Effector memory CD4-positive, alpha-beta T cell (primary cell): ENCODE data around the gene RASA2.

Experiments used
- DNase-seq, 3 donors: peaks; one replicate each; pipeline ENCODE4 v3.0.0-alpha.2; 2020
- H3K27ac ChIP-seq: 2 replicates; pipeline ENCODE4 v1.7.0; 2013; ENCODE audit warnings: mild to moderate bottlenecking, low read length, moderate library complexity; ENCODE audit not compliant: insufficient read depth, poor library complexity, severe bottlenecking
- H3K27me3 ChIP-seq: replicated peaks from 2 replicates; pipeline ENCODE4 v1.7.0; 2013; ENCODE audit warnings: mild to moderate bottlenecking, low read length; ENCODE audit not compliant: insufficient read depth, control insufficient read depth, poor library complexity, severe bottlenecking
- H3K36me3 ChIP-seq: 2 replicates; pipeline ENCODE4 v1.7.0; 2013; ENCODE audit warnings: mild to moderate bottlenecking, low read length, moderate library complexity; ENCODE audit not compliant: control insufficient read depth, insufficient read depth
- H3K4me1 ChIP-seq: 2 replicates; pipeline ENCODE4 v1.7.0; 2013; ENCODE audit warnings: low read length, mild to moderate bottlenecking; ENCODE audit not compliant: control insufficient read depth, insufficient read depth, poor library complexity, severe bottlenecking
- H3K4me3 ChIP-seq: 2 replicates; pipeline ENCODE4 v1.7.0; 2013; ENCODE audit warnings: low read length, low read depth, mild to moderate bottlenecking; ENCODE audit not compliant: insufficient read depth, poor library complexity, severe bottlenecking
- H3K9me3 ChIP-seq: 2 replicates; pipeline ENCODE4 v1.7.0; 2013; ENCODE audit warnings: mild to moderate bottlenecking, low read length, moderate library complexity; ENCODE audit not compliant: control insufficient read depth

Gene RASA2

DNA sequence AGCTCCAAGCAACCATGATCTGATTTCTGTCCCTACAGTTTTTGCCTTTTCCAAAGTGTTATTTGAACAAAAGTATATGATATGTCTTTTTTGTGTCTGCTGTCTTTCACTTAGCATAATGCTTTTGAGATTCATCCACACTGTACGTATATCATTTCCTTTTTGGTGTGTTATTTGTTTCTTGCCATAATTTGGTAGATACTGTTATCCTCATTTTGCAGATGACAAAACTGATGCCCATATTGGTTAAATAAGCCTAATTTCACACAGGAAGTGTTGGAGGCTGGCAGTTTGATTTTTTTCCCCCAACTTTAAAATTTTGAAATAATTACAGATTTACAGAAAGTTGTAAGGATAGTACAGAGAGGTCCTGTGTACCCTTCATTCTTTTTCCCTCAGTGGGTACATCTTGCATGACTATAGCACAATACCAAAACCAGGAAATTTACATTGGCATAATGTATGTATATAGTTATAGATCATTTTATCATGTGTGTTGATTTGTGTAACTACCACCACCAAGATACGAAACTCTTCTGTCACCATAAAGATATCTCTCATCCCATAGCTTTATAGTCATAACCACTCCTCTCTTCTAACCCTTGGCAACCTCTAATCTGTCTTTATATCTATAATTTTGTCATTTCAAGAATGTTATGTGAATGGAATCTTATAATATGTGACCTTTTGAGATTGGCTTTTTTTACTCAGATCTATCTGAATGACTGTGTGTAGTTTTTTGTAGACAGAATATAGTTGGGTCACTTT, 55.6 kb downstream of the RASA2 start:
- H3K36me3 ChIP-seq: peaks cover 6% of the 10 kb centered on the region

DNA sequence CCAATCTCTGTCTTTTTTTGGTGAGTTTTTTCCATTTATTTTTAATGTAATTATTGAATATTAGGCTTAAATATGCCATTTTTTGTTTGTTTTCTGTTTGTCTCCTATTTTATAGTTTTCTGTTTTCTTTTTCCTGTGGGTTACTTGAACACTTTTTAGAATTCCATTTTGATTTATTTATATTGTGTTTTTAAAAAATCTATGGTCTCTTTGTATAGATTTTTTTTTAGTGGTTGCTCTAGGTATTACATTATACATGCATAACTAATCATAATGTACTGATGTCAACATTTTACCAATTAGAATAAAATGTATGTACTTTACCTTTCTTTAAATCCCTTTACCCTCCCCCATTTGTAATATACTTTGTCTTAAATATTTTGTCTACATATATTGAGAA, 56.2 kb downstream of the RASA2 start:
- Histone ChIP-seq H3K36me3 (peaks cover 6% of the 10 kb centered on the region), H3K4me3 (no peak overlapping the region), H3K4me1 (peaks cover 7% of the 10 kb centered on the region), H3K27ac (no peak overlapping the region), H3K9me3 (peaks cover 5% of the 10 kb centered on the region), H3K27me3 (no peaks in the 10 kb centered on the region)
- DNase-seq: no peak

More for the DNA sequence above, 55.6 kb downstream of the RASA2 start:
- Histone ChIP-seq H3K9me3 (peaks cover 5% of the 10 kb centered on the region), H3K27me3 (no peaks in the 10 kb centered on the region), H3K4me1 (peaks cover 7% of the 10 kb centered on the region), H3K27ac (no peak overlapping the region), H3K4me3 (no peak overlapping the region)
- DNase-seq: no peak

DNA sequence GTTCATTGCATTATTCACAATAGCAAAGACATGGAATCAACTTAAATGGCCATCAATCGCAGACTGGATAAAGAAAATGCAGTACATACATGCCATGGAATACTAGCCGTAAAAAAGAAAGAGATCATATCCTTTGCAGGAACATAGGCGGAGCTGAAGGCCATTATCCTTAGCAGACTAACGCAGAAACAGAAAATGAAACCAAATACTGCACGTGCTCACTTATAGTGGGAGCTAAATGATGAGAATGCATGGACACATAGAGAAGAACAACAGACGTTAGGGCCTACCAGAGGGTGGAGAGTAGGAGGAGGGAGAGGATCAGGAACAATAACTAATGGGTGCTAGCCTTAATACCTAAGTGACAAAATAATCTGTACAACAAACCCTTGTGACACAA, 57.9 kb downstream of the RASA2 start:
- H3K4me1 ChIP-seq: peaks cover 7% of the 10 kb centered on the region
- peaks cover 6% of the 10 kb centered on the region for H3K36me3 ChIP-seq
- DNase-seq: no peak
- peaks cover 5% of the 10 kb centered on the region for H3K9me3 ChIP-seq
- H3K4me3 ChIP-seq: peak overlapping the region; percentile 23
- H3K27ac ChIP-seq: peak overlapping the region; percentile 50
- H3K27me3 ChIP-seq: no peaks in the 10 kb centered on the region

DNA sequence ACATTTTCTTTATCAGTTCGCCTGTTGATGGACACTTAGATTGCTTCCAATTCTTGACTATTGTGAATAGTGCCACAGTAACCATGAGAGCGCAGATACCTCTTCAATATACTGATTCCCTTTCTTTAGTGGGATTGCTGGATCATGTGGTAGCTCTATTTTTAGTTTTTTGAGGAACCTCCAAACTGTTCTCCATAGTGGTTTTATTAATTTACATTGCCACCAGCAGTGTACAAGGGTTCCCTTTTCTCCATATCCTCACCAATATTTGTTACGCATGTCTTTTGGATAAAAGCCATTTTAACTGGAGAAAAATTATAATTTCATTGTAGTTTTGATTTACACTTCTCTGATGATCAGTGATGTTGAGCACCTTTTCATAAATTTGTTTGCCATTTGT, 59.3 kb downstream of the RASA2 start:
- H3K36me3 ChIP-seq: peaks cover 6% of the 10 kb centered on the region
- H3K27ac ChIP-seq: no peak overlapping the region
- no peak for DNase-seq
- H3K27me3 ChIP-seq: no peaks in the 10 kb centered on the region
- H3K4me1 ChIP-seq: peaks cover under 1% of the 10 kb centered on the region
- H3K9me3 ChIP-seq: peaks cover 5% of the 10 kb centered on the region
- H3K4me3 ChIP-seq: no peak overlapping the region

DNA sequence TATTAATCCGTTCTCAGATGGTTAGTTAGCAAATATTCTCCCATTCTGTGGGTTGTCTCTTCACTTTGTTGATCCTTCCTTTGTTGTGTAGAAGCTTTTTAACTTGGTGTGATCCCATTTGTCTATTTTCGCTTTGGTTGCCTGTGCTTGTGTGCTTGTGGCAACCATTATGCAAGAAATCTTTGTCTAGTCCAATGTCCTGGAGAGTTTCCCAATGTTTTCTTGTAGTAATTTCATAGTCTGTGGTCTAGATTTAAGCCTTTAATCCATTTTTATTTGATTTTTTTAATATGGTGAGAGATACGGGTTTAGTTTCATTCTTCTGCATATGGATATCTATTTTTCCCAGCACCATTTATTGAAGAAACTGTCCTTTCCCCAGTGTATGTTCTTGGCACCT, 59.8 kb downstream of the RASA2 start:
- H3K4me1 ChIP-seq: no peaks in the 10 kb centered on the region
- DNase-seq: no peak
- H3K36me3 ChIP-seq: peaks cover 6% of the 10 kb centered on the region
- peaks cover 5% of the 10 kb centered on the region for H3K9me3 ChIP-seq
- no peaks in the 10 kb centered on the region for H3K27me3 ChIP-seq
- H3K27ac ChIP-seq: no peak overlapping the region
- no peak overlapping the region for H3K4me3 ChIP-seq

DNA sequence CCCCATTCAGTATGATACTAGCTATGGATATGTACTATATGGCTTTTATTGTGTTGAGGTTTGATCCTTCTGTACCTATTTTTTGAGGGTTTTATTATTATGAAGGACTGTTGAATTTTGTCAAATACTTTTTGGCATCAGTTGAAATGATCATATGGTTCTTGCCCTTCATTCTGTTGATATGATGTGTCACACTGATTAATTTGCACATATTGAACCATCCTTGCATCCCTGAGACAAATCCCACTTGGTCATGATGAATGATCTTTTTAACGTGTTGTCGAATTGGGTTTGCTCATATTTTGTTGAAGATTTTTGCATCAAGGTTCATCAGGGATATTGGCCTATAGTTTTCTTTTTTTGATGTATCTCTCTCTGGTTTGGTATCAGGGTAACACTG, 61.0 kb downstream of the RASA2 start:
- H3K36me3 ChIP-seq: peaks cover 6% of the 10 kb centered on the region
- H3K27ac ChIP-seq: no peak overlapping the region
- no peak overlapping the region for H3K4me3 ChIP-seq
- DNase-seq: no peak
- H3K27me3 ChIP-seq: no peaks in the 10 kb centered on the region
- H3K4me1 ChIP-seq: peaks cover 7% of the 10 kb centered on the region
- H3K9me3 ChIP-seq: peaks cover 5% of the 10 kb centered on the region

DNA sequence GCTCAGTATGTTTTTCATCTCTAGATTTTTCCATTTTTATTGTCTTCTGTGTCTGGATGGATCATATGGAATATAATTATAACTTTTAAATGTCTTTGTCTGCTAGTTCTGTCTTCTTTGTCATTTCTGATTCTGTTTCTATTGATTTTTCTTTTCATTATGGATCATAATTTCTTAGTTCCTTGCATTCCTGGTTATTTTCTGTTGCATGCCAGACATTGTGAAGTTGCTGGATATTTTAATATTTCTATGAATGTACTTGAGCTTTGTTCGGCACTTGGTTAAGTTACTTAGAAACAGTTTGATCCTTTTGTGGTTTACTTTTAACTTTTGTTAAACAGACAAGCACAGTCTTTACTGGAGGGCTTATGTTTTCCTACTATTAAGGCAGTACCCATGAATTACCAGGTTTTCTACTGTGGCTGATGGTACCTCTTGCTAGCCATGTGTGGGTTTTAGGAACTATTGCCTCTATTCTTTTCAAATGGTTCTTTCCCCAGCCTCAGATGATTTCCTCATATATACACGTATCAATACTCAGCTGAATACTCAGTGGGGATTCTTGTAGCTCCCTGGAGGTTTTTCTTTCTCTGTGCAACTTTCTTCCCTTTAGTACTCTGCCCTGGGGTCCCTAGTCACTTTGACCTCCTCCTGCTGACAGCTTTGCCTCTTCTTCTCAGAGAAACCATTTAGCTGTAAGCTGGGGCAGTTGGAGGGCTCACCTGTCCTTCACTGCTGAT, 64.3 kb downstream of the RASA2 start:
- DNase-seq: no peak
- peaks cover 11% of the 10 kb centered on the region for H3K36me3 ChIP-seq
- no peaks in the 10 kb centered on the region for H3K27me3 ChIP-seq
- H3K9me3 ChIP-seq: no peaks in the 10 kb centered on the region
- H3K27ac ChIP-seq: no peak overlapping the region
- H3K4me3 ChIP-seq: no peak overlapping the region
- peaks cover 20% of the 10 kb centered on the region for H3K4me1 ChIP-seq

DNA sequence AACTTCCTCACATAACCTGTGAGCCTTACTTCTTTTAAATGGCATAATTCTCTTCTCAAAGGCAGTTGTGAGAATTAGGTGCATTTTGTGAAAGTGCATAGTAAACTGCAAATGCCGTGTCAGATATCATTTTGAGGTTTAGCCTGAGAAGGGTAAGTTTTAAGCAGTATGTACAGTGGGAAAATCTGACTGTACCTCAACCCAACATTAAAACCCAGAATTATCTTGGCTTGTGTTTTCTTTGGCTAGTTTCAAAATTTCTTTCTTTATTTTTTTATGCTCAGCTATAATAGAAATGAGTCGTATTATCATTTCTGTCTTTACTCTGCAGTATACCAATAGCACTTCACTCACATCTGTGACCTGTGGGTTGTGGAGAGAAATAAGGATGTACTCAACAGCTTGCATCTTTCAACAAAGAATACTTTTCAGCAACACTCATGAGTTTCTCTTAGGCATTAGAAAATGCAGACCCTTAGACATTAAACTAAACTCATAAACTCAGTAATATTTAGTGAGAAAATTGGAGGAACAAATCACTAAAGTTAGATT, 65.7 kb downstream of the RASA2 start:
- Histone ChIP-seq H3K4me1 (peaks cover 20% of the 10 kb centered on the region), H3K27ac (no peak overlapping the region), H3K9me3 (no peaks in the 10 kb centered on the region), H3K27me3 (no peaks in the 10 kb centered on the region), H3K36me3 (peaks cover 11% of the 10 kb centered on the region), H3K4me3 (no peak overlapping the region)
- no peak for DNase-seq

DNA sequence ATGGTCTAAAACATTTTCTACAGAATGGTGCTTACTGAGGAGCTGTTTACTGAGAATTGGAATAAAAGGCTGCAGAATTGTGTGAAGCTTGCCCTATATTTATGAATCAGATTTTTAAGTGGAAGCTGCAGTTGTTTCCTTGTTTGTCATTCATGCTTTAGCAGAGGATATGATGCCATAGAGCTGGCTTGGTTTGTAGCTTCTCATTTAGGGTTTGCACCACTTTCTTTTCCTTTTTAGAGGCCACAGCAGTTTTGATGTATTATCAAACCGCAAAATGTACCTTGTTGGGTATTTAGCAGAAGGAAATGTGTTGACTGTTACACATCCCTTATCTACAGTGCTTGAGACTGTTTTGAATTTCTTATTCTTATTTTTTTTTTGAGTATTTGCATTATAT, 66.2 kb downstream of the RASA2 start:
- Histone ChIP-seq H3K4me1 (peaks cover 24% of the 10 kb centered on the region), H3K4me3 (no peak overlapping the region), H3K27ac (no peak overlapping the region), H3K9me3 (no peaks in the 10 kb centered on the region), H3K36me3 (peaks cover 11% of the 10 kb centered on the region), H3K27me3 (no peaks in the 10 kb centered on the region)
- DNase-seq: no peak

DNA sequence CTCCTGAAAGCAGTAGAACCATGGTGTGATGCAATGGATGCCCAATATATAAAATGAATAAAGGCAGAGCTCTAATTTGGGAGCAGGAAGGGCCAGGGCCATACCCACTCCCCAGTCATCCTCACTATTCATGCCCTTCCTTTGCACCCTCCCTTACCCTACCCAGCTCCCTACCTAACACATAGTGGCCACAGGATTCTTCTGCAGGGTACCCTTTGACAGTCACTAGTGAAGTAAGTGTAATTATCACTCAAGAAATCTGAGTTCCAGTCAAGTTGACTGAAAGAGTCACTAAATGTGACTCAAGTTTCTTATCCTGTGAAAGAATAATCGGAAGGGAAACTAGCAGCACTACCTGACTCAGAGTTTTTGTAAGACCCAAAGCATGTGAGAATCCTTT, 69.2 kb downstream of the RASA2 start:
- H3K4me1 ChIP-seq: peaks cover 26% of the 10 kb centered on the region
- no peak overlapping the region for H3K4me3 ChIP-seq
- H3K9me3 ChIP-seq: no peaks in the 10 kb centered on the region
- H3K36me3 ChIP-seq: peaks cover 19% of the 10 kb centered on the region
- no peaks in the 10 kb centered on the region for H3K27me3 ChIP-seq
- no peak overlapping the region for H3K27ac ChIP-seq
- no peak for DNase-seq
